Measurements from ENCODE around the gene ALOXE3.

Gene ALOXE3

DNA sequence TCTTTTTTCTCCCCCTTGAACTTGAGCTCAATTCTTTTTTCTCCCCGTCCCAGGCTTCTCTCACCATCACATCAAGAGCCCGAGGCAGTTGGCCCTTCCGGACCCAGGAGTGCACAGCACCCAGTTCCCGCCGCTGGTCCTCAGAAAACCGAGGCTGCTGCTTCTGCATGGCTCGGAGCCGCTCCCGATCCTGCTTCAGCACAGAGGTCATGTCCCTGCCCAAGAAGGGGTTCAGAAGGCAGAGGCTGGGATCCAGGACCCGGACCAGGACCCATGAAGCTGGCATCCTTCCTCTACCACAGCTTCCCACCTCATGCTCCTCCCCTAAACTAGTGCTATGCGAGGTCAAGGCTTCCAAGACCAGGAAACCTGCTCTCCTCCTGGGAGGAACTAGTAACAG, 23.4 kb upstream of the ALOXE3 start:
- no peak for DNase-seq

- DNase-seq = no peak
These were observed 22.7 kb upstream of the ALOXE3 start for GRCh38 chr17:8141045-8141444.

DNA sequence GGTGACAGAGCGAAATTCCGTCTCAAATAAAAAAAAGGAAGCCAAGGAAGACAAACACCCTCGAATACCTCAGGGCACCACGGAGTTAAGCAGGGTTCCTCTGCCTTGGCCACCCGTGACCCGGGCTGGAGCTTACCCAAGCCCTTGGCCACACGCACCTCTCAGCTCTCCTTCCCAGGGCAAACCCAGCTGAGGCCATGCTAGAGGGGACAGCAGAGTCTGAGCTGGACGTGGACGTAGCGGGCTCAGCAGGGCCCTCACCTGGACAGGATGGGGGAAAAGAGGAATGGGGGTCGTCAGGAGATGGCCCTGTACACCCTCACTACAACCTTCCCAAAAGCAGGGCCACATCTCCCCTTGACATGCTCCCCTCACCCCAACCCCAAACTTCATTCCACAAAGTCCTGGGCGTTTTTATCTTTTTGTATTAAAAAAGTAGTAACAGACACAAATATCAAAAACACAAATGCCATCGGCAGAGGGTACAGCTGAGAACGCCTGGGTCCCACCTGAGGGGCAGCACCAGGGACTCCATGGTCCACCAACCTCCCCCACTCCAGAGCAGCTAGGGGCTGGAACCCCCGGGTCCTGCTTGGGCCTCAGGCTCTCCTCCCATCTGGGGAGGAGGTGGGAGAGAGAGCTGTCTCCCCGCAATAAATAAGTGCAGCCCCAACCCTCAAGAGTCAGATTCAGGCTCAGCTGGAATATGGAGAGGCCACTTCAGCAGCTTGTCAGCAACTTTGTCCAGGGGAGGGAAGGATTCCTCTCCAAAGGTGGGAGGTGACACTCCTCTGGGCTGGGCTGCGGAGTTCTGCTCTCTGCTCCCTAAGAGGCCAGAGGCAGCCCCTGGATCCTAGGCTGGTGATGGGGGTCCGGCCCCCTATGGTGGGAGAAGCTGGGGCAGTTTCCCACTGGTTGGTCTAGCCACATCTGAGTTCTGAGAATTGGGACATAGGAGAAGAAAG, 22.0 kb upstream of the ALOXE3 start:
- no peak for DNase-seq

GRCh38 chr17:8138672-8139371, 20.5 kb upstream of the ALOXE3 start:
- peak; percentile 95 for DNase-seq

DNA sequence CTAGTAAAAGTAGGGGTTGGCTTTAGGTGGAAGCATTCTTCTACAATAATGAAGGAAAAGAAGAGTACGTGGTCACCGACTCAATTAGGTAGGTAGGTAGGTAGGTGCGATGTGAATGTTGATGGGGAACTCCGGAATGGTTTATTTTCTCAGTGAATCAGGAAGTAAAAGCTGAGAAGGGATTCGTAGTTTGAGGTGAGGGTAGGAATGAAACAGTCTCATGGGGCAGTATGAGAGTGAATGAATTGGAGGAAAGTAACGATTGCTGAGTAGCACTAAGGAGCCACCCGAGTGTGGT, 20.0 kb upstream of the ALOXE3 start:
- no peak for DNase-seq

DNA sequence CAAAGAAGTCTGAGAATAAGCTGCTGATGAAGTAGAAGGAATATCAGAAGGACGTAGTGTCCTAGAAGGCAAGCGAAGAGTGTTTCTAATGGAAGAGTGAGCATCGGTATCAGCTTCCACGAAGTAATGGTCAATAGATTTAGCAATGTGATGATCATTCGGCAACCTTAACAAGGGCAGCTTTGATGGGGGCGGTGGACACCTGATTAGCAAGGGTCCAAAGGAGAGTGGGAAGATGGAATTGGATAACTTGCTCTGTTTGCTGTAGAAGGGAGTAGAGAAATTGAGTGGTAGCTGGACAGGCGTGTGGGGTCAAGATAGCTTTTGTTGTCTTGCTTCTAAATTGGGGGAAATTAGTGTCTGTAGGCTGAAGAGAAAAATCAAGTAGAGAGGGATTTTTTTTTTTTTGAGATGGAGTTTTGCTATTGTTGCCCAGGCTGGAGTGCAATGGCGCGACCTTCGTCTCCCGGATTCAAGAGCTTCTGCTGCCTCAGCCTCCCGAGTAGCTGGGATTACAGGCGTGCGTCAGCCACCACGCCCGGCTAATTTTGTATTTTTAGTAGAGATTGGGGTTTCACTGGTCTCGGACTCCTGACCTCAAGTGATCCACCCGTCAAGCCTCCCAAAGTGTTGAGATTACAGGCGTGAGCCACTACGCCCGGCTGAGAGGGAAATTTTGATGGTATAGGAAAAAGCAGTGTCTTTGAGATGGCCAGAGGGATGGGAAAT, 19.5 kb upstream of the ALOXE3 start:
- no peak for DNase-seq

- DNase-seq = no peak
These were observed 15.6 kb upstream of the ALOXE3 start for GRCh38 chr17:8133941-8134340.

- DNase-seq = no peak
These were observed 15.1 kb upstream of the ALOXE3 start for GRCh38 chr17:8133399-8133798.

DNA sequence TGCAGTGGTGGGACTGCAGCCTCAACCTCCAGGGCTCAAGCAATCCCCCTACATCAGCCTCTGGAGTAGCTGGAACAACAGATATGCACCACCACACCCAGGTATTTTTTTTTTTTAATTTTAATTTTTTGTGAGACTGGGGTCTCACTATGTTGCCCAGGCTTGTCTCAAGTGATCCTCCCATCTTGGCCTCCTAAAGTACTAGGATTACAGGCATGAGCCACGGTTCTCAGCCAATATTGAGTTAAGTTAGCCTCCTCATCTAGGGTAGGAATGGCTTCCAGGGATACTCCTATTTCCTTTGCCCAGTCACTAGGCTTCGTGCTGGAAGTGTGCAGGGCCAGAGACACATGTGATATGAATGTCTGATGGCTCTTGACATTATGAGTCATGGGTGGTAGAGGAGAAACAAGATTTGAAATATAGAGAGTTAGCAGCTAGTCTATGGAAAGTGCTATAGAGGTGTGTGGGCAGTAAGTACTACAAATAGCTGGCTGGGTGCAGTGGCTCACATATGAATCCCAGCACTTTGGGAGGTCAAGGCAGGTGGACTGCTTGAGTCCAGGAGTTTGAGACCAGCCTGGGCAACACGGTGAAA, 13.6 kb upstream of the ALOXE3 start:
- no peak for DNase-seq

GRCh38 chr17:8128125-8128784, 9.9 kb upstream of the ALOXE3 start:
- no peak for DNase-seq

DNA sequence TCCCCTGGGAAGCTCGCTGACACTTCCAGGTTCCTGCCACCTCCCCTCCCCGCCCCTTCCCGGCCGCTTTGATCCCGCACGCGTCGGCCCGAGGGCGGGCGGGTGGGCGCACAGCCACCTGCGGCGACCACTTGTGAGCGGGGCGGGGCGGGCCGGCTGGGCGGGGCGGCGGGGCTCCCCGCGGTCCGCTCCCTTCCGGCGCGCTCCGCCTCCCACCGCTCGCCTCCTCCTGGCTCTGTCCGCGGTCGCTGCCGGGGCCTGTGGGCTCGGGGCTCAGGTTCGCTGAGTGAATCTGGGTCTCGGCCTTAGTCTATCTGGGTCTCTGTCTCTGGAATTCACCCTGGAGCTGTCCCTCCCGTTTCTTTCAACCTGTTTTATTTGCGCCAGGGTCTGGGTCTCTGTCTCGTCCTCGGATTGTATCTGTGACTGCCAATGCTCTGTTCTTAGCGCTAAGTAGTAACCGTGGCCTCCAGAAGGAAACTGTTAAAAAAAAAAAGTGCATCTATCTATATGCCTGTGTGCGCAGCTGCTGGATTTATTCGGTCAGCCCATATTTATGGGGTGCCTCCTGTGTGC, 8.3 kb upstream of the ALOXE3 start:
- peak; percentile 56 for DNase-seq

- DNase-seq = no peak
These were observed 7.7 kb upstream of the ALOXE3 start for GRCh38 chr17:8125947-8126490.

GRCh38 chr17:8125154-8125946, 7.0 kb upstream of the ALOXE3 start:
- DNase-seq = peak; percentile 83

DNA sequence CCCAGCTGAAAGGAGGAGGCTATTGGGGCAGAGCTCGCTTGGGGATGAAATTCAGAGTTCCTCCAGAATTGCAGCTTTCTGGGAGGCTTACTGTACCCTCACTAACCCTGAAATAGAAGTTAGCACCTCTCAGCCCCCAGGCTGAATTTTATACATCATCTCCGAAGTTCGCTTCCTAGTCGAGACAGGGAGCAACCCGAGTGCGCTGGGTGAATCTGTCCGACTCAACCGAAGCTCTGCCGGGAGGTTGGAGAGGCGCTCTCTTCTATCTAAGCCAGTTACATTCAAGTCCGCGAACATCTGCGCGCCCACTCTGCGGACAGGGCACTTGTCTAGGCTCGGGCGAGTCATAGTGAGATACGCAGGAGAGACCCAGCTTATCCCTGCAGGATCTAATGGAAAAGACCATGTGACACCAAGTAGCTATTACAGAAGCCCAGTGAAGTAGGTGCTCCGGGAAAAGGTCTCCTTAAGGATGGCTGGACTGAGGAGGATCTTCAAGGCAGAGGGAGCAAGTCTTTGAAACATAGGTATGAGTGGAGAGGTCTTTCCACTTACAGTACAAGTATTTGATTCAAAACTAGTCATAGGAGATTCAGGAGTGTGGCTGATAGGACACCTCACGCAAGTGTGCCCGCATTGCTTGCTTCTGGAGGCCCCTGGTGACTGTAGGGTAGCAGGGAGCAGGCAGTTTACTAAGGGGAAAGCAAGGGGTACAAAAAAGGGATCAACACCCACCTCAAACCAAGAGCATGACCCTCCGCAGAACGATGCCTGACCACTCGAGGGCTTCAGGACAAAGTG, 6.2 kb upstream of the ALOXE3 start:
- peak; percentile 43 for DNase-seq

DNA sequence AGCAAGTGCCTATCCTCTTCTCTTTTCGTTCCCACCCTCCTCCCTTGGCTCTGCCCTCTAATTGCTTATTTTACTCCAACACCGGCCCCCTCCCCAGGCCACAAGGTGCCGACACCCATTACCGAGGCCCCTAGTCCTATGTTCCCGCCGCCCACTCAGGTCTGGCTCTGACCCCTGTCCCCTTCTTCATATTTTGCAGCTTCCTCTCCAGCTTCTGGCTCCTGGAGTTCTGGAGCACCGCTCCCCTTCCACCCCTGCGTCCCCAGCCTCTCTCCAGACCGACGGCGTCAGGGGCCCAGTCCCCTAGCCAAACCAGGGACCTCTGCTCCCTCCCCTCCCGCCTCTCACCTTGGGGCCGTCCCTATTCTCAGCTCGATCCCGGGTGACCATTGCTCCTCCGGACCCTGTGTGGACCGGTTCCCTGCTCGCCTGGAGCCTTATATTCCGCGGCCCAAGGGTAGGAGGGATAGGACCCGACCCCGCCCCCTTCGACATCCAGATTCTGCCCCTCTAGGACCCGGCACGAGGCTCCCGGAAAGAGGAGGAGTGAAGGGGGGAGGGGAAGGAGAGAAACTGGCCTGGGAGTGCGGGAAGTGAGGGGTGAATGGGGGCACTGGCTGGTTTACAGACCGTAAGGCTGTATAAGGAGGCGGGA, 5.5 kb upstream of the ALOXE3 start, which contains the start of gene HES7:
Gene HES7, minus strand, starts transcription at position 412 of the 655 bp plus-strand sequence. Its CDS starts 22 bp downstream, at position 390.
- no peak for DNase-seq

DNA sequence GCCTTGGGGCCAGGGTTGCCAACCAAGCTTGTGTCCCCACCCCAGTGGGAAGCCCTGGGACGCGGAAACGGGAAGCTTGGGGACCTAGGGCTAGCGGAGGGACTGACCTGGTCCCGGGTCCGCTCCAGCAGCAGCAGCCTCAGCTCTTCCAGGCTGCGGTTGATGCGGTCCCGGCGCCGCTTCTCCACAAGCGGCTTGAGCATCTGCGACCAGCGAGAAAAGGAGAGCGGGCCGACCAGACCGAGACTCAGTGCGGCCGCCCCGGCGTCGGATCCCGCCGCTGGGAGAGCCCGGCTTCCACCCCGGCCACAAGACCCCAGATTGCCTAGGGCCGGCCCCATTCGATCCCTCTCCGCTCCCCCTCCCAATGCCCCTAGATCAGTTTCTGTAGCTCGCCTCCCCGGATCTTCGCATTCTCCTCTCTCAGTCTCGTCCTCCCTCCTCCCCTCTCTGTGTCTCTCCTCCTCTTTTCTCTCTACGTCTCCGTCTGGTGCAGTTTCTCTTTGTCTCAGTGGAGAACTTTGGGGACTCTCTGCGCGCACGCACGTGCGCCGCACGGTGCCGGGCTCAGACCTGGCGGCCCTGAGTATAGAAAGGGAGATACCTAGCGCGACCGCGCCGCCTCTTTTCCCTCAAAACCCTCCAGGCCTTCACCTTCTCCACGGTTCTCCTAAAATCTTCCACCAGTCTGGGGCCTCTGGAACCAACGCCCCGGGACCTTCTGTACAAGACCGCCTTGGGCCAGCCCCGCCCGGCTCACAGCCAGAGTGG, 4.8 kb upstream of the ALOXE3 start:
- peak; percentile 54 for DNase-seq

GRCh38 chr17:8122422-8122923, 4.2 kb upstream of the ALOXE3 start:
- no peak for DNase-seq

- DNase-seq = peak; percentile 56
These were observed 3.5 kb upstream of the ALOXE3 start for GRCh38 chr17:8121681-8122421.
